ENCODE data around the gene SLX9. TPM values are rescaled to one million over a fixed set of nuclear protein-coding genes. Genes with fewer than 3 reads are reported as not detected.

The SLX9 gene
- total and polyA plus RNA-seq, 5 donors from 2014 or later = 7.6 to 21.8 (median 10.1) TPM

DNA sequence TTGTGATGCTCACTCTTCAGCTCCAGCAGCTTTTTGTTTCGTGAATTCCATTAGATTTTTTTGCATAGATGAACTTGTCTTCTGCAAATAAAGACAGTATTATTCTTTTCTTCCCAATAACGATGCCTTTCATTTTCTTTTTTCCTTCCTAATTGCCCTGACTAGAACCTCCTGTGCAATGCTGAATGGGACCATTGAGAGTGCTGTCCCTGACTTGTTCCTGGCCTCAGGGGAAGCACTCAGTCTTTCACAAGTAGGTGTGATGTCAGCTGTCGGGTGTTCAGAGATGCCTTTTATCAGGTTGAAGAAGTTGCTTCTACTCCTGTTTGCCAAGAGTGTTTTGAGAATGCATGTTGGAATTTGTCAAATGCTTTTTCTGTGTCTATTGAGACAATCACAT is 70.3 kb downstream of the SLX9 start:
- Histone ChIP-seq H3K9me3 (ENCODE audit: control insufficient read depth in 2 of 2, low read length in 2 of 2) (no peaks in the 10 kb centered on the region), H3K27ac (ENCODE audit: insufficient read depth, low read length, poor library complexity, severe bottlenecking) (no peak overlapping the region), H3K27me3 (ENCODE audit: control insufficient read depth, insufficient read depth, low read length) (peaks cover 8% of the 10 kb centered on the region), H3K4me1 (ENCODE audit: control insufficient read depth, insufficient read depth, low read length, poor library complexity, severe bottlenecking) (no peaks in the 10 kb centered on the region), H3K4me3 (ENCODE audit: low read depth, low read length) (no peak overlapping the region), H3K36me3 (ENCODE audit: control insufficient read depth, insufficient read depth, low read length) (no peaks in the 10 kb centered on the region)
- DNase-seq (no peak), ATAC-seq (ENCODE audit: low read depth in 2 of 2) (no peak)
- Mint-ChIP-seq H3K27ac (no peak overlapping the region), H3K27me3 (peaks cover 54% of the 10 kb centered on the region), H3K4me3 (no peak overlapping the region), H3K9me3 (peaks cover 0 to 8% (median 4%) of the 10 kb centered on the region in 7 donors), H3K4me1 (peaks cover 0 to 2% (median 0%) of the 10 kb centered on the region in 4 donors), H3K36me3 (no peaks in the 10 kb centered on the region)

DNA sequence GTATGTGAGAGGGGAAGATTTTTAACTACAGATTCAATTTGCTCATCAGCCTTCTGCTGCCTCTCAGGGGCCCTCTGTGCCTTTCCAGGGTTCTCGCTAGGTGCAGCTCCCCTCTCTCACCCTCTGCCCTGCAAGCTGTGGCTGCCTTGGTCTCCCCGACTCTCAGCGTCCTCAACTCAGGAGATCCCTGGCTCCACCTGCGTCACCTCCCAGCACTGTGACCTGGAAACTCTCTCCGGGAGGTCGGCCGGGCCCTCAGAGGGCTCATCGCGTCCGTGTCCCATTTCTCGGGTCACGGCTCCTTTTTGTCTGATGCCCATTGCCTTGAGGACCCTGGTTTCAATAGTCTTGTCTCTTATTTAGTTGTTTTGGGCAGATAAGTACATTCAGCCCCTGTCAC is 71.0 kb downstream of the SLX9 start:
- H3K27ac Mint-ChIP-seq = no peak overlapping the region
- no peak overlapping the region for H3K4me3 Mint-ChIP-seq
- peaks cover 0 to 7% (median under 1%) of the 10 kb centered on the region in 7 donors for H3K9me3 Mint-ChIP-seq
- no peaks in the 10 kb centered on the region for H3K36me3 ChIP-seq (ENCODE audit: control insufficient read depth, insufficient read depth, low read length)
- H3K9me3 ChIP-seq (ENCODE audit: control insufficient read depth in 2 of 2, low read length in 2 of 2) = no peaks in the 10 kb centered on the region
- no peak overlapping the region for H3K4me3 ChIP-seq (ENCODE audit: low read depth, low read length)
- no peaks in the 10 kb centered on the region for H3K4me1 ChIP-seq (ENCODE audit: control insufficient read depth, insufficient read depth, low read length, poor library complexity, severe bottlenecking)
- H3K27me3 Mint-ChIP-seq = peaks cover 53% of the 10 kb centered on the region
- H3K27ac ChIP-seq (ENCODE audit: insufficient read depth, low read length, poor library complexity, severe bottlenecking) = no peak overlapping the region
- peaks cover 0 to 2% (median 0%) of the 10 kb centered on the region in 4 donors for H3K4me1 Mint-ChIP-seq
- ATAC-seq (ENCODE audit: low read depth in 2 of 2) (no peak), DNase-seq (no peak)
- no peaks in the 10 kb centered on the region for H3K36me3 Mint-ChIP-seq
- H3K27me3 ChIP-seq (ENCODE audit: control insufficient read depth, insufficient read depth, low read length) = peaks cover 8% of the 10 kb centered on the region

DNA sequence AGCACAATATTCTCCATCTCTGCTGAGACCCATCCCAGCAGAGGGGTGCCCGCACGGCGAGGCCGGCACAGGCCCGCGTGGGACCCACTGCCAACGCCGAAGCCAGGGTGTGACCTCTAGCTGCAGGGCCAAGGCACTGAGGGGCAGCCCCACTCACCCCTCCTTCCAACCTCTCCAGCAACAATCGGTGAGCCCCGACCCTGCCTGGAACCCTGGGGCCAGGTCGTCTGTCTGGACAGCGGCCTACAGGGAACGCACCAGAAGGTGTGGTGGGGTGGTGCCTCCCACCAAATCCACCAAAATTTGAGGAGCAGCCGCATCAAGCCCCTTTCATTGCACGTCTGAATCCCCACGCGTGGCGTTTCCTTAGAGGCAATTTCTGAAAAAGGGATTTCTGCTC is 71.6 kb downstream of the SLX9 start:
- H3K4me3 ChIP-seq (ENCODE audit: low read depth, low read length) = no peak overlapping the region
- Mint-ChIP-seq H3K4me1 (peaks cover 0 to 2% (median 0%) of the 10 kb centered on the region in 4 donors), H3K36me3 (no peaks in the 10 kb centered on the region), H3K27me3 (peaks cover 53% of the 10 kb centered on the region), H3K27ac (no peak overlapping the region), H3K4me3 (no peak overlapping the region), H3K9me3 (peaks cover 0 to 7% (median 0%) of the 10 kb centered on the region in 7 donors)
- DNase-seq (no peak), ATAC-seq (ENCODE audit: low read depth in 2 of 2) (no peak)
- H3K27ac ChIP-seq (ENCODE audit: insufficient read depth, low read length, poor library complexity, severe bottlenecking) = no peak overlapping the region
- H3K36me3 ChIP-seq (ENCODE audit: control insufficient read depth, insufficient read depth, low read length) = no peaks in the 10 kb centered on the region
- H3K4me1 ChIP-seq (ENCODE audit: control insufficient read depth, insufficient read depth, low read length, poor library complexity, severe bottlenecking) = no peaks in the 10 kb centered on the region
- no peaks in the 10 kb centered on the region for H3K9me3 ChIP-seq (ENCODE audit: control insufficient read depth in 2 of 2, low read length in 2 of 2)
- H3K27me3 ChIP-seq (ENCODE audit: control insufficient read depth, insufficient read depth, low read length) = peaks cover 11% of the 10 kb centered on the region

DNA sequence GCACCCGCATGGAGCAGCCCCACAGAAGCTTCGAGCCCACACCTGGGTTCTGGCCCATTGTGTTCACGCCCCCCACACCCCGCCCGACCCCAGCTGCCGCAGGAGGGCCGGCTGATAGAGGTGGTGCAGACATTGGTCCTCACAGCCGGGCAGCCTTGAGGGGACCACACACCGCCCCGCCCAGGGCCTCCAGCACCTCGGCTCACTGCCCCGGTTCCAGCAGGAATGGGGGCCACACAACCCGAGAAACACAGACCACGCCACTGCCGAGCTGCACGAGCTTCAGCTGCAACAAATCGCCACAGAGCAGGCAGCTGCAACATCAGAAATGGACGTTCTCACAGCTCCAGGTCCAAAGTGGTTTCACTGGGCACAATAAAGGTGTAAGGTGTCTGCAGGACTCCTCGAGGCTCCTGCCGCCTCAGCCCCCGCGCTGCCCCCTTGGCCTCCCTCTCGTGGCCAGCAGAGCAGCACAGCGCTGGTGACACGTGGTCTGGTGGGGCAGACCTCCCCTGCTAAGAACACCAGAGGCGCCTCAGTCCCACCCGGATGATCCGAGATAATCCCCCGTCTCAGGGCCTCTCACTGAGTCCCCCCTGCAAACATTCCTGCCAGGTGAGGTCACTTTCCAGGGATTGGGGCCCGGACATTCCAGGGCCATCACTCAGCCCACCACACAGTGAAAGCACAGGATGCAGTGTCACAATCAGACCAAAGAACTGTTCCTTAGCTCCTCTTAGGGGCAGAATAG is 72.3 kb downstream of the SLX9 start:
- Mint-ChIP-seq H3K9me3 (peaks cover 0 to 7% (median 0%) of the 10 kb centered on the region in 7 donors), H3K27me3 (peaks cover 55% of the 10 kb centered on the region), H3K4me3 (no peak overlapping the region), H3K36me3 (no peaks in the 10 kb centered on the region), H3K4me1 (peaks cover 0 to 2% (median 0%) of the 10 kb centered on the region in 4 donors), H3K27ac (no peak overlapping the region)
- no peaks in the 10 kb centered on the region for H3K9me3 ChIP-seq (ENCODE audit: control insufficient read depth in 2 of 2, low read length in 2 of 2)
- H3K4me1 ChIP-seq (ENCODE audit: control insufficient read depth, insufficient read depth, low read length, poor library complexity, severe bottlenecking) = no peaks in the 10 kb centered on the region
- H3K27ac ChIP-seq (ENCODE audit: insufficient read depth, low read length, poor library complexity, severe bottlenecking) = no peak overlapping the region
- no peaks in the 10 kb centered on the region for H3K36me3 ChIP-seq (ENCODE audit: control insufficient read depth, insufficient read depth, low read length)
- H3K4me3 ChIP-seq (ENCODE audit: low read depth, low read length) = no peak overlapping the region
- DNase-seq = no peak
- ATAC-seq (ENCODE audit: low read depth in 2 of 2) = no peak
- peaks cover 14% of the 10 kb centered on the region for H3K27me3 ChIP-seq (ENCODE audit: control insufficient read depth, insufficient read depth, low read length)

DNA sequence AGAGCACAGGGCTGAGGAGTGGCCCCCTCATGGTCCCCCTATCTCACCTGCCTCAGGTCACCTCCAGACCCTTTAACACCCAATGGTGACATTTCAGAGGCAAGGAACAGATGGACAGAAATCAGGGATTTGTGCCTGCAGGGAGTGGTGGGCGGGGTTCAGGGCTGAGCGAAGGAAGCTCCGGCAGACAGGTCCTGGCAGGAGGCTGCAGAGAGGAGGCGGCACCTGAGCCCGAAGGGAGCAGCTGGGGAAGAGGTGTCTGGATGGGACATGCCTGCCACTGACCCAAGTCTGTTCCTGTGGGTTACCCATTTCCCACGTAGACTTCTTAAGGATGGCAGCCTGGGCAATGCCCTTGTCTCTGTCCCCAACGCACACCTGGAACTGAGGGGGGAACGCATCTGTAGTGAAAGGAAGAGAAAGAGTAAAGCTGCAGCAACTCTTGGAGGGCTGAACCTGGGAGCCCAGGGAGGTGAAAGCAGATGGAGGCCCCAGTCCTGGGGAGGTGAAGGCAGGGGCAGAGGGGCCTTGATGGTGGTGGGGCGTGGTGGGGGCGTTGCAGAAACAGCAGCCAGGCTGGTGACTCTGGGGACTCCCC is 72.9 kb downstream of the SLX9 start:
- no peaks in the 10 kb centered on the region for H3K36me3 Mint-ChIP-seq
- Histone ChIP-seq H3K4me1 (ENCODE audit: control insufficient read depth, insufficient read depth, low read length, poor library complexity, severe bottlenecking) (no peaks in the 10 kb centered on the region), H3K27me3 (ENCODE audit: control insufficient read depth, insufficient read depth, low read length) (peaks cover 17% of the 10 kb centered on the region), H3K36me3 (ENCODE audit: control insufficient read depth, insufficient read depth, low read length) (no peaks in the 10 kb centered on the region), H3K9me3 (ENCODE audit: control insufficient read depth in 2 of 2, low read length in 2 of 2) (no peaks in the 10 kb centered on the region), H3K4me3 (ENCODE audit: low read depth, low read length) (no peak overlapping the region), H3K27ac (ENCODE audit: insufficient read depth, low read length, poor library complexity, severe bottlenecking) (no peak overlapping the region)
- DNase-seq (no peak), ATAC-seq (ENCODE audit: low read depth in 2 of 2) (no peak)
- H3K9me3 Mint-ChIP-seq = peaks cover 0 to 7% (median 0%) of the 10 kb centered on the region in 7 donors
- H3K4me3 Mint-ChIP-seq = no peak overlapping the region
- peaks cover 55% of the 10 kb centered on the region for H3K27me3 Mint-ChIP-seq
- H3K4me1 Mint-ChIP-seq = peaks cover 0 to 6% (median 4%) of the 10 kb centered on the region in 4 donors
- H3K27ac Mint-ChIP-seq = no peak overlapping the region

DNA sequence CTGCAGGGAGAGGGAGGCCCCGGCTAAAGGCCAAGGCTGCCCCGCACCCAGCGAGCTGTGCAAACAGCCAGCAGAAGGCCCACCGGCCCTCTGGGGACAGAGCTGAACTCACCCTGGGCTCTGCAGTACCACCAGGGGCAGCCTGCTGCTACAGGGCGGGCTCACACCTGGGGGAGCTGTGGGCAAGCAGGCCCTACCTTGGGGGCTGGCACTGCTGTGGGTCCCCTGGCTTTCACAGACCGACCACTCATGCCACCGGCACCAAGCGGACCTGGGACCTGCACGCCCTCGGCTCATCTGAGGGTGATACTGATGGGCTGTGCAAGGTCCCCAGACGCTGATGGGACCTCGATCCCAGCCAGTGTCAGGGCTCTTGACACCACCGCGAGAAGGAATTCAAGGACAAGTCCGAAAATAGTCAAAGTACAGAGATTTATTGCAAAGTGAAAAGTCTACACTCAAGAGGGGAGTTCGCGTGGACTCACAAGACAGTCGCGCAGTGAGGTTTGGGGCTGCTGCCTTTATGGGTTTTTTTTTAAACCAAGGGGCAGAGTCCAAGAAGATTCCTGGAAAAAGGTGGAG is 73.5 kb downstream of the SLX9 start:
- Histone ChIP-seq H3K4me1 (ENCODE audit: control insufficient read depth, insufficient read depth, low read length, poor library complexity, severe bottlenecking) (peaks cover 4% of the 10 kb centered on the region), H3K4me3 (ENCODE audit: low read depth, low read length) (no peak overlapping the region), H3K27ac (ENCODE audit: insufficient read depth, low read length, poor library complexity, severe bottlenecking) (no peak overlapping the region), H3K27me3 (ENCODE audit: control insufficient read depth, insufficient read depth, low read length) (peaks cover 17% of the 10 kb centered on the region), H3K36me3 (ENCODE audit: control insufficient read depth, insufficient read depth, low read length) (no peaks in the 10 kb centered on the region), H3K9me3 (ENCODE audit: control insufficient read depth in 2 of 2, low read length in 2 of 2) (no peaks in the 10 kb centered on the region)
- DNase-seq = no peak
- Mint-ChIP-seq H3K27me3 (peaks cover 59% of the 10 kb centered on the region), H3K27ac (peak overlapping the region in 1 of 3 donors; percentile 75), H3K36me3 (no peaks in the 10 kb centered on the region), H3K4me3 (peak overlapping the region in 1 of 4 donors; percentile 35), H3K9me3 (peaks cover 0 to 7% (median 0%) of the 10 kb centered on the region in 7 donors), H3K4me1 (peaks cover 0 to 10% (median 5%) of the 10 kb centered on the region in 4 donors)
- ATAC-seq (ENCODE audit: low read depth in 2 of 2) = no peak

DNA sequence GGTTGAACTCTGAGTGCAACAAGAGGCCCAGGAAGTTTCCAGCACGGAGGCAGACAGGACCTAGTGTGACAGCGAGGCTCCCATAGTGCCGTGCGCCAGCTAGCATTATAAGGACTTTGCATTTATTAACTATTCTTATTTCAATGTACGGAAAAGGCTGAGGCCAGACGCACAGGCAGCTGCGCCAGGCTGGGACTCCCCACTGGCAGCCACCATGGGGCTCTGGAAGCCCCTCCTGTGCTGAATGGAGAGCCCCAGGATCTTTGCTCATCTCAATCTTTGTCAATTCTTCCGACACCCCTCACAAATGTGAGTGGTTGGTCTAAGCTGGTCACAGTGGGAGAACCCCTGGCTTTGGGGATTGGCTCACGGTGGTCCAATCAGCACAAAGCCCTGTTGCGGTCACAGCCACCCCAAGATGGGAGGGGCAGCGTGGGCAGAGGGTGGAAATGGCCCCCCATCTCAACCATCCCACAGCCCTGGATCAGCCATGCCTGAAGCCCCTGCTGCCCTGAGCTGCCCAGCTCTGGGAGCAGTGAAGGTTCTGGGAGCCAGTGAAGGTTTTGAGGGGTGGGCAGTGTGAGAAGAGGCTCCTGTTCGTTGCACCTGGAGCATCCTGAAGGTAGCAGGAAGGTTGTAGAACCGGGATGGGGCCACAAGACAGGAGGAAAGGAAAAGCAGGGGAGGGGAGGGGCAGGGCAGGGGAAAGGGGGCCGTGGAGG is 75.1 kb downstream of the SLX9 start:
- Mint-ChIP-seq H3K27me3 (peaks cover 48% of the 10 kb centered on the region), H3K4me1 (peaks cover 0 to 12% (median 6%) of the 10 kb centered on the region in 4 donors), H3K4me3 (no peak overlapping the region), H3K9me3 (peaks cover 0 to 7% (median 0%) of the 10 kb centered on the region in 7 donors), H3K36me3 (no peaks in the 10 kb centered on the region), H3K27ac (no peak overlapping the region)
- Histone ChIP-seq H3K9me3 (ENCODE audit: control insufficient read depth in 2 of 2, low read length in 2 of 2) (no peaks in the 10 kb centered on the region), H3K4me1 (ENCODE audit: control insufficient read depth, insufficient read depth, low read length, poor library complexity, severe bottlenecking) (peaks cover 9% of the 10 kb centered on the region), H3K27me3 (ENCODE audit: control insufficient read depth, insufficient read depth, low read length) (peaks cover 12% of the 10 kb centered on the region), H3K36me3 (ENCODE audit: control insufficient read depth, insufficient read depth, low read length) (no peaks in the 10 kb centered on the region), H3K4me3 (ENCODE audit: low read depth, low read length) (no peak overlapping the region), H3K27ac (ENCODE audit: insufficient read depth, low read length, poor library complexity, severe bottlenecking) (no peak overlapping the region)
- DNase-seq (no peak), ATAC-seq (ENCODE audit: low read depth in 2 of 2) (no peak)
